Measurements from ENCODE around the gene SIGLEC6.

Gene SIGLEC6

GRCh38 chr19:51513968-51514367 lies 17.5 kb downstream of the SIGLEC6 start:
- no peaks in the 10 kb centered on the region for H3K36me3 ChIP-seq (ENCODE audit: control insufficient read depth in 5 of 5, insufficient read depth in 5 of 5, low read length in 5 of 5)
- H3K27me3 ChIP-seq (ENCODE audit: control insufficient read depth in 5 of 5, insufficient read depth in 4 of 5, low read length in 5 of 5): peaks cover 0 to 9% (median 2%) of the 10 kb centered on the region in 5 donors
- no peaks in the 10 kb centered on the region for H3K4me1 ChIP-seq (ENCODE audit: control insufficient read depth in 5 of 5, insufficient read depth in 5 of 5, low read length in 5 of 5)
- H3K27ac ChIP-seq (ENCODE audit: low read depth, low read length): no peak overlapping the region
- peaks cover 0 to 2% (median 0%) of the 10 kb centered on the region in 5 donors for H3K9me3 ChIP-seq (ENCODE audit: control insufficient read depth in 5 of 5, low read length in 5 of 5)
- H3K4me3 ChIP-seq (ENCODE audit: low read depth in 1 of 5, low read length in 5 of 5): no peak overlapping the region
- no peak overlapping the region for H3K9ac ChIP-seq (ENCODE audit: low read length in 5 of 5)

- peaks cover 0 to 1% (median 0%) of the 10 kb centered on the region in 5 donors for H3K4me1 ChIP-seq (ENCODE audit: control insufficient read depth in 5 of 5, insufficient read depth in 5 of 5, low read length in 5 of 5)
- peaks cover 0 to 10% (median 5%) of the 10 kb centered on the region in 5 donors for H3K27me3 ChIP-seq (ENCODE audit: control insufficient read depth in 5 of 5, insufficient read depth in 4 of 5, low read length in 5 of 5)
- H3K36me3 ChIP-seq (ENCODE audit: control insufficient read depth in 5 of 5, insufficient read depth in 5 of 5, low read length in 5 of 5): no peaks in the 10 kb centered on the region
- no peaks in the 10 kb centered on the region for H3K9me3 ChIP-seq (ENCODE audit: control insufficient read depth in 5 of 5, low read length in 5 of 5)
- no peak overlapping the region for H3K9ac ChIP-seq (ENCODE audit: low read length in 5 of 5)
- no peak overlapping the region for H3K27ac ChIP-seq (ENCODE audit: low read depth, low read length)
- no peak overlapping the region for H3K4me3 ChIP-seq (ENCODE audit: low read depth in 1 of 5, low read length in 5 of 5)
Measured at GRCh38 chr19:51511353-51511752, 20.1 kb downstream of the SIGLEC6 start.

GRCh38 chr19:51509823-51510660 lies 21.4 kb downstream of the SIGLEC6 start:
- H3K27me3 ChIP-seq (ENCODE audit: control insufficient read depth in 5 of 5, insufficient read depth in 4 of 5, low read length in 5 of 5): peaks cover 0 to 10% (median 5%) of the 10 kb centered on the region in 5 donors
- no peak overlapping the region for H3K9ac ChIP-seq (ENCODE audit: low read length in 5 of 5)

GRCh38 chr19:51508059-51508733 lies 23.3 kb downstream of the SIGLEC6 start:
- Histone ChIP-seq H3K9me3 (ENCODE audit: control insufficient read depth in 5 of 5, low read length in 5 of 5) (peaks cover 0 to 8% (median 5%) of the 10 kb centered on the region in 5 donors), H3K4me1 (ENCODE audit: control insufficient read depth in 5 of 5, insufficient read depth in 5 of 5, low read length in 5 of 5) (peaks cover 0 to 1% (median 0%) of the 10 kb centered on the region in 5 donors), H3K9ac (ENCODE audit: low read length in 5 of 5) (no peak overlapping the region), H3K36me3 (ENCODE audit: control insufficient read depth in 5 of 5, insufficient read depth in 5 of 5, low read length in 5 of 5) (no peaks in the 10 kb centered on the region), H3K27me3 (ENCODE audit: control insufficient read depth in 5 of 5, insufficient read depth in 4 of 5, low read length in 5 of 5) (peaks cover 0 to 10% (median 5%) of the 10 kb centered on the region in 5 donors), H3K4me3 (ENCODE audit: low read depth in 1 of 5, low read length in 5 of 5) (no peak overlapping the region), H3K27ac (ENCODE audit: low read depth, low read length) (no peak overlapping the region)

More at GRCh38 chr19:51509823-51510660, 21.4 kb downstream of the SIGLEC6 start:
- Histone ChIP-seq H3K4me3 (ENCODE audit: low read depth in 1 of 5, low read length in 5 of 5) (no peak overlapping the region), H3K9me3 (ENCODE audit: control insufficient read depth in 5 of 5, low read length in 5 of 5) (peaks cover 0 to 3% (median 0%) of the 10 kb centered on the region in 5 donors), H3K4me1 (ENCODE audit: control insufficient read depth in 5 of 5, insufficient read depth in 5 of 5, low read length in 5 of 5) (peaks cover 0 to 1% (median 0%) of the 10 kb centered on the region in 5 donors), H3K36me3 (ENCODE audit: control insufficient read depth in 5 of 5, insufficient read depth in 5 of 5, low read length in 5 of 5) (no peaks in the 10 kb centered on the region), H3K27ac (ENCODE audit: low read depth, low read length) (no peak overlapping the region)

- Histone ChIP-seq H3K4me1 (ENCODE audit: control insufficient read depth in 5 of 5, insufficient read depth in 5 of 5, low read length in 5 of 5) (peaks cover 0 to 1% (median 0%) of the 10 kb centered on the region in 5 donors), H3K9me3 (ENCODE audit: control insufficient read depth in 5 of 5, low read length in 5 of 5) (peaks cover 0 to 8% (median 5%) of the 10 kb centered on the region in 5 donors), H3K27me3 (ENCODE audit: control insufficient read depth in 5 of 5, insufficient read depth in 4 of 5, low read length in 5 of 5) (peaks cover 0 to 10% (median 5%) of the 10 kb centered on the region in 5 donors), H3K27ac (ENCODE audit: low read depth, low read length) (no peak overlapping the region), H3K36me3 (ENCODE audit: control insufficient read depth in 5 of 5, insufficient read depth in 5 of 5, low read length in 5 of 5) (no peaks in the 10 kb centered on the region), H3K9ac (ENCODE audit: low read length in 5 of 5) (no peak overlapping the region), H3K4me3 (ENCODE audit: low read depth in 1 of 5, low read length in 5 of 5) (no peak overlapping the region)
Measured at GRCh38 chr19:51507640-51508058, 23.8 kb downstream of the SIGLEC6 start.

GRCh38 chr19:51507192-51507591 lies 24.3 kb downstream of the SIGLEC6 start:
- no peak overlapping the region for H3K4me3 ChIP-seq (ENCODE audit: low read depth in 1 of 5, low read length in 5 of 5)
- H3K4me1 ChIP-seq (ENCODE audit: control insufficient read depth in 5 of 5, insufficient read depth in 5 of 5, low read length in 5 of 5): peaks cover 0 to 5% (median under 1%) of the 10 kb centered on the region in 5 donors
- H3K9me3 ChIP-seq (ENCODE audit: control insufficient read depth in 5 of 5, low read length in 5 of 5): peaks cover 0 to 8% (median 5%) of the 10 kb centered on the region in 5 donors
- no peaks in the 10 kb centered on the region for H3K36me3 ChIP-seq (ENCODE audit: control insufficient read depth in 5 of 5, insufficient read depth in 5 of 5, low read length in 5 of 5)
- no peak overlapping the region for H3K9ac ChIP-seq (ENCODE audit: low read length in 5 of 5)
- peaks cover 0 to 10% (median 5%) of the 10 kb centered on the region in 5 donors for H3K27me3 ChIP-seq (ENCODE audit: control insufficient read depth in 5 of 5, insufficient read depth in 4 of 5, low read length in 5 of 5)
- no peak overlapping the region for H3K27ac ChIP-seq (ENCODE audit: low read depth, low read length)

GRCh38 chr19:51505904-51506303 lies 25.6 kb downstream of the SIGLEC6 start:
- Histone ChIP-seq H3K4me1 (ENCODE audit: control insufficient read depth in 5 of 5, insufficient read depth in 5 of 5, low read length in 5 of 5) (peaks cover 0 to 14% (median 1%) of the 10 kb centered on the region in 5 donors), H3K9me3 (ENCODE audit: control insufficient read depth in 5 of 5, low read length in 5 of 5) (peaks cover 0 to 8% (median 5%) of the 10 kb centered on the region in 5 donors), H3K4me3 (ENCODE audit: low read depth in 1 of 5, low read length in 5 of 5) (no peak overlapping the region), H3K9ac (ENCODE audit: low read length in 5 of 5) (no peak overlapping the region), H3K27me3 (ENCODE audit: control insufficient read depth in 5 of 5, insufficient read depth in 4 of 5, low read length in 5 of 5) (peaks cover 0 to 12% (median 5%) of the 10 kb centered on the region in 5 donors), H3K36me3 (ENCODE audit: control insufficient read depth in 5 of 5, insufficient read depth in 5 of 5, low read length in 5 of 5) (no peaks in the 10 kb centered on the region), H3K27ac (ENCODE audit: low read depth, low read length) (no peak overlapping the region)

- no peak overlapping the region for H3K9ac ChIP-seq (ENCODE audit: low read length in 5 of 5)
- no peak overlapping the region for H3K4me3 ChIP-seq (ENCODE audit: low read depth in 1 of 5, low read length in 5 of 5)
- H3K36me3 ChIP-seq (ENCODE audit: control insufficient read depth in 5 of 5, insufficient read depth in 5 of 5, low read length in 5 of 5): no peaks in the 10 kb centered on the region
- peaks cover 0 to 14% (median 1%) of the 10 kb centered on the region in 5 donors for H3K4me1 ChIP-seq (ENCODE audit: control insufficient read depth in 5 of 5, insufficient read depth in 5 of 5, low read length in 5 of 5)
- H3K27ac ChIP-seq (ENCODE audit: low read depth, low read length): no peak overlapping the region
- H3K9me3 ChIP-seq (ENCODE audit: control insufficient read depth in 5 of 5, low read length in 5 of 5): peaks cover 0 to 8% (median 5%) of the 10 kb centered on the region in 5 donors
- peaks cover 5 to 15% (median 9%) of the 10 kb centered on the region in 5 donors for H3K27me3 ChIP-seq (ENCODE audit: control insufficient read depth in 5 of 5, insufficient read depth in 4 of 5, low read length in 5 of 5)
Measured at GRCh38 chr19:51503896-51504295, 27.6 kb downstream of the SIGLEC6 start.

- H3K36me3 ChIP-seq (ENCODE audit: control insufficient read depth in 5 of 5, insufficient read depth in 5 of 5, low read length in 5 of 5): no peaks in the 10 kb centered on the region
- no peak overlapping the region for H3K27ac ChIP-seq (ENCODE audit: low read depth, low read length)
- H3K4me3 ChIP-seq (ENCODE audit: low read depth in 1 of 5, low read length in 5 of 5): no peak overlapping the region
Measured at GRCh38 chr19:51503286-51503817, 28.1 kb downstream of the SIGLEC6 start.

More at GRCh38 chr19:51503286-51503817, 28.1 kb downstream of the SIGLEC6 start:
- peaks cover 0 to 8% (median 5%) of the 10 kb centered on the region in 5 donors for H3K9me3 ChIP-seq (ENCODE audit: control insufficient read depth in 5 of 5, low read length in 5 of 5)
- H3K9ac ChIP-seq (ENCODE audit: low read length in 5 of 5): no peak overlapping the region
- peaks cover 0 to 14% (median 1%) of the 10 kb centered on the region in 5 donors for H3K4me1 ChIP-seq (ENCODE audit: control insufficient read depth in 5 of 5, insufficient read depth in 5 of 5, low read length in 5 of 5)
- peaks cover 5 to 13% (median 12%) of the 10 kb centered on the region in 5 donors for H3K27me3 ChIP-seq (ENCODE audit: control insufficient read depth in 5 of 5, insufficient read depth in 4 of 5, low read length in 5 of 5)
